GM18907 (cell line): ENCODE measurements around the gene GCHFR.

Source experiments
- ATAC-seq: cut with Tn5 transposase; IDR thresholded peaks from one replicate; pipeline ENCODE4 v1.9.1; 2021; ENCODE audit warnings: mild to moderate bottlenecking, moderate library complexity; ENCODE audit not compliant: unreplicated experiment

GCHFR gene

GRCh38 chr15:40808861-40809450 lies 45.1 kb downstream of the GCHFR start:
- no peak for ATAC-seq

- ATAC-seq: no peak
These were observed 49.0 kb downstream of the GCHFR start for GRCh38 chr15:40812721-40813425.

- ATAC-seq: no peak
These were observed 51.3 kb downstream of the GCHFR start for GRCh38 chr15:40815042-40815698.
